GM12892 (cell line): ENCODE measurements around the gene S100A12.

Source experiments
- POLR2A ChIP-seq: IDR thresholded peaks from 2 replicates; pipeline ENCODE4 v1.6.1; 2011; ENCODE audit warnings: low read depth, low read length, control low read depth
- TAF1 ChIP-seq: IDR thresholded peaks from 2 replicates; pipeline ENCODE4 v1.6.1; 2011; ENCODE audit warnings: low read depth, mild to moderate bottlenecking, control low read depth, low read length, borderline replicate concordance

DNA sequence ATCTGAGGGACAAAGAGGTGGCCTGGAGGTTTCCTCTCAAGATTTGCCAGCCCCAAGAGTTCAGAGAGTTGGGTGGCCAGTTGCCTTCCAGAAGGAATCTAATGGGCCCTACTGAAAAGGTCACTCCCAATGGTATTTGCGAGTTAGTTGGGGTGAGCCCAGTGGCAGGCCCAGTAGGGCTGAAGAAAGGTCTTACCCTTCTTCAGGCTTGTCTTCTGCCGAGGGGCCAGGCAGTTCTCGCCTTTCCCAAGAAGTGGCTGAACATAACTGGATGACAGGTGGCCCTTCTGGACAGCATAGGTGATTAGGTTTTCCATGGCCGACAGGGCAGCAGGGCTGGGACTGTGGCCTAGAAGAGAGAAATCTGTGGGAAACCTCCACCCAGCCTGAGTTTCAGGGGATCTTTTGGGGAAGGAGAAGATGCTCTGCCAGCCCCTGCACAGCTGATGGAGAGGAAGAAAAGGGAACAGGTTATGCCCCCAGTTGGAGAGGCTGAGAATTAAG lies 33.9 kb downstream of the S100A12 start:
- TF ChIP-seq POLR2A = no peak
- no peak for TF ChIP-seq TAF1
